Small intestine (tissue), 7 donors: ENCODE measurements around the gene USP48. TPM values are rescaled to one million over a fixed set of nuclear protein-coding genes. Genes with fewer than 3 reads are reported as not detected.
"Not testable (repeated sequence)": the region's sequence is repeated elsewhere in the genome, so short reads cannot be mapped to it uniquely, and the experiment has no call there.

Experiments used
- DNase-seq, 2 donors: peaks; one replicate each; pipeline versions ENCODE4 v3.0.0 to v3.0.0-alpha.2; 2013
- FAIRE-seq: peaks from 2 replicates; lab custom pipeline; 2012; peaks lifted over from hg19 to GRCh38; lab: Jason Lieb, UNC
- H3K27ac ChIP-seq, 3 donors: one replicate each; pipeline ENCODE4 v1.5.1; 2013; ENCODE audit warnings: low read length in 2 of 3, mild to moderate bottlenecking in 2 of 3, control low read depth in 1 of 3, inconsistent platforms in 1 of 3, low read depth in 1 of 3, moderate library complexity in 1 of 3
- H3K27me3 ChIP-seq, 3 donors: one replicate each; pipeline ENCODE4 v1.6.1; 2013; ENCODE audit warnings: low read length in 3 of 3, inconsistent platforms in 1 of 3; ENCODE audit not compliant: control insufficient read depth in 3 of 3, insufficient read depth in 3 of 3
- H3K36me3 ChIP-seq, 3 donors: one replicate each; pipeline ENCODE4 v1.6.1; 2013; ENCODE audit warnings: low read length in 3 of 3, inconsistent platforms in 1 of 3, low read depth in 1 of 3, mild to moderate bottlenecking in 1 of 3, moderate library complexity in 1 of 3; ENCODE audit not compliant: control insufficient read depth in 3 of 3, insufficient read depth in 2 of 3
- H3K4me1 ChIP-seq, 3 donors: one replicate each; pipeline ENCODE4 v1.6.1; 2013; ENCODE audit warnings: low read length in 2 of 3, inconsistent platforms in 1 of 3, low read depth in 1 of 3, mild to moderate bottlenecking in 1 of 3, moderate library complexity in 1 of 3; ENCODE audit not compliant: control insufficient read depth in 3 of 3, insufficient read depth in 2 of 3
- H3K4me3 ChIP-seq, 3 donors: one replicate each; pipeline ENCODE4 v1.5.1; 2013; ENCODE audit warnings: low read length in 3 of 3, control low read depth in 1 of 3, inconsistent platforms in 1 of 3, low read depth in 1 of 3, mild to moderate bottlenecking in 1 of 3, moderate library complexity in 1 of 3
- H3K9me3 ChIP-seq, 2 donors: one replicate each; pipeline ENCODE4 v1.6.1; 2013; ENCODE audit warnings: low read depth in 1 of 2, low read length in 1 of 2; ENCODE audit not compliant: control insufficient read depth in 2 of 2, insufficient read depth in 1 of 2
- WGBS, 3 donors: extraction: QIAGEN DNeasy Blood & Tissue Kit; methylation state at CpG; one replicate each; pipeline ENCODE4 v1.1.7; 2013; 5-methylcytosine and 5-hydroxymethylcytosine counted together
- polyA plus RNA-seq, 4 donors: library from polyadenylated mRNA; stranded (reverse) in 3 of 4; unstranded in 1 of 4; fragments of 200-250 nt in 3 of 4; fragments of 120-200 nt in 1 of 4; gene quantifications; one replicate each; pipeline versions ENCODE4 v1.2.1 to v1.2.3, GENCODE V29; 2013
- donor health status: healthy with polysubstance abuse.
- donor health status: control.
- donor health status: control.
- donor health status: Bipolar disorder and iron deficiency.
- donor health status: healthy.

USP48 gene
- polyA plus RNA-seq, 4 donors, result 15.1 to 43.1 (median 17.8) TPM

- 56 to 78% (median 73%) methylated on average over 2 of the region's 2 CpGs for WGBS, 3 donors
- peaks cover 0 to 3% of the 10 kb centered on the region in 2 donors for H3K9me3 ChIP-seq
- H3K27me3 ChIP-seq, result peaks cover 0 to 2% (median 0%) of the 10 kb centered on the region in 3 donors
- peaks cover 0 to 6% (median 0%) of the 10 kb centered on the region in 3 donors for H3K4me1 ChIP-seq
- H3K27ac ChIP-seq, result no peak within 1 kb of the TSS
- H3K4me3 ChIP-seq, result no peak within 1 kb of the TSS
- H3K36me3 ChIP-seq, result no peaks in the 10 kb centered on the region
- FAIRE-seq (no peak), DNase-seq (no peak)
Measured at GRCh38 chr1:21811875-21812305, 28.9 kb upstream of the USP48 start, which contains the start of gene LDLRAD2. Gene LDLRAD2 (plus strand): TSS chr1:21812265. CDS start chr1:21812452, 187 bp downstream.

- Histone ChIP-seq H3K4me1 (no peaks in the 10 kb centered on the region), H3K27ac (no peak overlapping the region), H3K9me3 (no peaks in the 10 kb centered on the region), H3K4me3 (no peak overlapping the region), H3K27me3 (no peaks in the 10 kb centered on the region), H3K36me3 (no peaks in the 10 kb centered on the region)
- 69 to 82% (median 80%) methylated on average over 2 of the region's 2 CpGs for WGBS, 3 donors
- DNase-seq (no peak), FAIRE-seq (no peak)
Measured at GRCh38 chr1:21804536-21804935, 21.6 kb upstream of the USP48 start.

- FAIRE-seq (no peak), DNase-seq (no peak)
- H3K4me1 ChIP-seq, result no peaks in the 10 kb centered on the region
- 91 to 95% (median 92%) methylated on average over 4 of the region's 4 CpGs for WGBS, 3 donors
- no peaks in the 10 kb centered on the region for H3K27me3 ChIP-seq
- H3K9me3 ChIP-seq, result no peaks in the 10 kb centered on the region
- no peak overlapping the region for H3K4me3 ChIP-seq
- H3K36me3 ChIP-seq, result no peaks in the 10 kb centered on the region
- H3K27ac ChIP-seq, result no peak overlapping the region
Measured at GRCh38 chr1:21801100-21801499, 18.2 kb upstream of the USP48 start.

DNA sequence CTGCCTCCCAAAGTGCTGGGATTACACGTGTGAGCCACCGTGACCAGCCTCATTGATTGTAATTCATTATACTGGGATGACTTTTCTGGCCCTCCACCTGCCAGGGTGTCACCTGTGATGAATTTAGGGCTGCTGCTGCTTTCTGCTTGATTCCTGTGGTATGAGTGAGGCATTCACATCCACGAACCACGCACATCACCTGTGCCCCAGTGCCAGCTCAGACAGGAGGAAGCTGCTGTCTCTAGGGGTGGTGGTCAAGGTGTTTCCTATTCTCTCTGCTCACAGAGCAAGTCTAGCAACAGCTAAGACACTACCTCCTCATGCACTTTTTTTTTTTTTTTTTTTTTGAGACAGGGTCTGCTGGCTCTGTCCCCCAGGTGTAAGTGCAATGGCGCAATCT is 16.8 kb upstream of the USP48 start:
- no peak overlapping the region for H3K27ac ChIP-seq
- FAIRE-seq, result no peak
- H3K4me1 ChIP-seq, result no peaks in the 10 kb centered on the region
- 70 to 90% (median 71%) methylated on average over 5 of the region's 5 CpGs for WGBS, 3 donors
- no peaks in the 10 kb centered on the region for H3K27me3 ChIP-seq
- no peak overlapping the region for H3K4me3 ChIP-seq
- peaks cover 0 to 7% of the 10 kb centered on the region in 2 donors for H3K9me3 ChIP-seq
- H3K36me3 ChIP-seq, result no peaks in the 10 kb centered on the region
- no peak for DNase-seq

- Histone ChIP-seq H3K27ac (no peak overlapping the region), H3K36me3 (no peaks in the 10 kb centered on the region), H3K27me3 (no peaks in the 10 kb centered on the region), H3K4me1 (no peaks in the 10 kb centered on the region), H3K9me3 (peaks cover 0 to 15% of the 10 kb centered on the region in 2 donors), H3K4me3 (no peak overlapping the region)
- DNase-seq, result no peak
- FAIRE-seq, result no peak
- WGBS, 3 donors, result 92 to 95% (median 93%) methylated on average over 6 of the region's 6 CpGs
Measured at GRCh38 chr1:21795075-21795474, 12.1 kb upstream of the USP48 start.

GRCh38 chr1:21794656-21795055 is 11.7 kb upstream of the USP48 start:
- no peaks in the 10 kb centered on the region for H3K27me3 ChIP-seq
- no peaks in the 10 kb centered on the region for H3K36me3 ChIP-seq
- H3K4me1 ChIP-seq, result no peaks in the 10 kb centered on the region
- FAIRE-seq (no peak), DNase-seq (no peak)
- H3K27ac ChIP-seq, result no peak overlapping the region
- H3K4me3 ChIP-seq, result no peak overlapping the region
- 88 to 96% (median 92%) methylated on average over 2 of the region's 2 CpGs for WGBS, 3 donors
- peaks cover 0 to 15% of the 10 kb centered on the region in 2 donors for H3K9me3 ChIP-seq

- Histone ChIP-seq H3K4me1 (no peaks in the 10 kb centered on the region), H3K27me3 (no peaks in the 10 kb centered on the region), H3K9me3 (peaks cover 0 to 15% of the 10 kb centered on the region in 2 donors), H3K4me3 (no peak overlapping the region), H3K27ac (no peak overlapping the region), H3K36me3 (no peaks in the 10 kb centered on the region)
- WGBS, 3 donors, result 86 to 94% (median 89%) methylated on average over 2 of the region's 2 CpGs
- FAIRE-seq (no peak), DNase-seq (no peak)
Measured at GRCh38 chr1:21793104-21793503, 10.2 kb upstream of the USP48 start.

DNA sequence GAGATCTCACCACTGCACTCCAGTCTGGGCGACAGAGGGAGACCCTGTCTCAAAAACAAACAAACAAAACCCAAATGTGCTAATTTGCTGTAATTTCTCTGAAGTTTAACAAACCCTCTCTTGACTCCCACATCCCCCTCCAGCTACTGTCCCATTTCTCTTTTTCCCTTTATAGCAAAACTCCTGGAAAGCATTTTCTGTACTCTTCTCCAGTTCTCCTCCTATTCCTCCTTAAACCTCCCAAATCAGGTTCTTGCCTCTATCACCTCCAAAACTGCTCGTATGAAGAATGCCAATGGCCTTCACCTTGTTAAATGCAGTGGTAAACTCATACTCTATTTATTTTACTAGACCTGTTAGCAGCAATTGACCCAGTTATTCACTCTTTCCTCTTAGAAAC is 3.7 kb upstream of the USP48 start:
- H3K4me1 ChIP-seq, result no peaks in the 10 kb centered on the region

DNA sequence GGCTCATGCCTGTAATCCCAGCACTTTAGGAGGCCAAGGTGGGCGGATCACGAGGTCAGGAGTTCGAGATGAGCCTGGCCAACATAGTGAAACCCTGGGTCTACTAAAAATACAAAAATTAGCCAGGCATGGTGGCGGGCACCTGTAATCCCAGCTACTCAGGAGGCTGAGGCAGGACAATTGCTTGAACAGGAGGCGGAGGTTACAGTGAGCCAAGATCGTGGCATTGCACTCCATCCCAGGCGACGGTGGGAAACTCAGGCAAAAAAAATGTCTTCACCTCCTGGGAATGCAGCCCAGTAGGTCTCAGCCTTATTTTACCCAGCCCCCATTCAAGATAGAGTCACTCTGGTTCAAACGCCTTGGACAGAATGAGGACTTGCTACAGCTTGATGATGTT is 2.8 kb upstream of the USP48 start:
- H3K27ac ChIP-seq, H3K27me3 ChIP-seq, H3K4me3 ChIP-seq, DNase-seq, H3K36me3 ChIP-seq, H3K4me1 ChIP-seq, H3K9me3 ChIP-seq, FAIRE-seq: not testable (repeated sequence)
- 90 to 92% (median 91%) methylated on average over 9 of the region's 9 CpGs for WGBS, 3 donors

More for the DNA sequence above, 3.7 kb upstream of the USP48 start:
- no peak overlapping the region for H3K27ac ChIP-seq
- DNase-seq (no peak), FAIRE-seq (no peak)
- H3K27me3 ChIP-seq, result no peaks in the 10 kb centered on the region
- H3K9me3 ChIP-seq, result no peaks in the 10 kb centered on the region
- no peaks in the 10 kb centered on the region for H3K36me3 ChIP-seq
- 78 to 86% (median 81%) methylated on average over 2 of the region's 2 CpGs for WGBS, 3 donors
- H3K4me3 ChIP-seq, result no peak overlapping the region
